ENCODE results near the gene ZFAND3. TPM values are rescaled to one million over a fixed set of nuclear protein-coding genes. Genes with fewer than 3 reads are reported as not detected.

Gene ZFAND3
- total RNA-seq, 1 experiment from 2014 or later = 47.2 TPM

DNA sequence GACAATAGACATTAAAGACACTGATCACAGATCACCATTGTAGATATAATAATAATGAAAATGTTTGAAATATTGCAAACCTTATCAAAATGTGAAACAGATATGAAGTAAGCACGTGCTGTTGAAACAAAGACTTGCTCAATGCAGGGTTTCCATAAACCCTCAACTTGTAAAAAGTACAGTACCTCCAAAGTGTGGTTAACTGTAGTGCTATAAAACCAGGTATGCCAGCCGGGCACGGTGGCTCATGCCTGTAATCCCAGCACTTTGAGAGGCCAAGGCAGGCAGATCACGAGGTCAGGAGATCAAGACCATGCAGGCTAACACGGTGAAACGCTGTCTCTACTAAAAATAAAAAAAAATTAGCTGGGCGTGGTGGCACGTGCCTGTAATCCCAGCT lies 96.6 kb downstream of the ZFAND3 start:
- DNase-seq (ENCODE audit: low read depth, low spot score) (no peak), ATAC-seq (no peak)
- peaks cover 14% of the 10 kb centered on the region; the same call in 1 of the 2 replicates for H4K20me1 ChIP-seq (ENCODE audit: insufficient read depth)
- ChIA-PET CTCF (no interaction called here), POLR2A (no interaction called here), RAD21 (ENCODE audit: low non-redundant PET in 1 of 2, low total read pairs in 2 of 2, uncharacterized antibody in 2 of 2, unreplicated experiment in 2 of 2) (no interaction called here)
- intact Hi-C loops (cut with micrococcal nuclease) = no loop called here
- no peaks in the 10 kb centered on the region for H3K27me3 ChIP-seq (ENCODE audit: insufficient read depth, low read length)
- no peak overlapping the region for H2AFZ ChIP-seq (ENCODE audit: low read depth, low read length, poor library complexity, severe bottlenecking)
- peaks cover 51% of the 10 kb centered on the region for H3K79me2 ChIP-seq (ENCODE audit: insufficient read depth, low read length)
- H3K4me3 ChIP-seq (replicated peaks in 1 of 2; ENCODE audit: low read depth in 1 of 2, low read length in 2 of 2) = no peak overlapping the region
- H3K27ac ChIP-seq (ENCODE audit: low read depth, low read length) = no peak overlapping the region
- H3K36me3 ChIP-seq (ENCODE audit: control insufficient read depth in 1 of 2, insufficient read depth in 2 of 2, low read length in 2 of 2) = no peaks in the 10 kb centered on the region
- no peaks in the 10 kb centered on the region for H3K9me3 ChIP-seq (ENCODE audit: control insufficient read depth in 1 of 2, insufficient read depth in 1 of 2, low read depth in 1 of 2, low read length in 2 of 2)
- no peaks in the 10 kb centered on the region for H3K9me2 ChIP-seq (ENCODE audit: insufficient read depth)
- no peaks in the 10 kb centered on the region for H3K4me1 ChIP-seq (ENCODE audit: control insufficient read depth in 1 of 2, insufficient read depth in 2 of 2, low read length in 2 of 2)
- TF ChIP-seq FOSL1 (IDR thresholded peaks at IDR 0.05; ENCODE audit: low read depth) (no peak), EZH2phosphoT487 (IDR thresholded peaks at IDR 0.05; ENCODE audit: borderline replicate concordance) (no peak), ZNF274 (IDR thresholded peaks at IDR 0.05; ENCODE audit: low read depth, low read length) (no peak), EZH2 (IDR thresholded peaks at IDR 0.05) (no peak), ELF1 (IDR thresholded peaks at IDR 0.05; ENCODE audit: borderline replicate concordance, low read depth) (no peak), SRF (IDR thresholded peaks at IDR 0.05; ENCODE audit: low read depth) (no peak), SIN3A (IDR thresholded peaks at IDR 0.05; ENCODE audit: low read depth) (no peak), CEBPB (IDR thresholded peaks at IDR 0.05; ENCODE audit: low read depth) (no peak), SP1 (IDR thresholded peaks at IDR 0.05; ENCODE audit: low read depth) (no peak)
- TF ChIP-seq, protein P1, sequence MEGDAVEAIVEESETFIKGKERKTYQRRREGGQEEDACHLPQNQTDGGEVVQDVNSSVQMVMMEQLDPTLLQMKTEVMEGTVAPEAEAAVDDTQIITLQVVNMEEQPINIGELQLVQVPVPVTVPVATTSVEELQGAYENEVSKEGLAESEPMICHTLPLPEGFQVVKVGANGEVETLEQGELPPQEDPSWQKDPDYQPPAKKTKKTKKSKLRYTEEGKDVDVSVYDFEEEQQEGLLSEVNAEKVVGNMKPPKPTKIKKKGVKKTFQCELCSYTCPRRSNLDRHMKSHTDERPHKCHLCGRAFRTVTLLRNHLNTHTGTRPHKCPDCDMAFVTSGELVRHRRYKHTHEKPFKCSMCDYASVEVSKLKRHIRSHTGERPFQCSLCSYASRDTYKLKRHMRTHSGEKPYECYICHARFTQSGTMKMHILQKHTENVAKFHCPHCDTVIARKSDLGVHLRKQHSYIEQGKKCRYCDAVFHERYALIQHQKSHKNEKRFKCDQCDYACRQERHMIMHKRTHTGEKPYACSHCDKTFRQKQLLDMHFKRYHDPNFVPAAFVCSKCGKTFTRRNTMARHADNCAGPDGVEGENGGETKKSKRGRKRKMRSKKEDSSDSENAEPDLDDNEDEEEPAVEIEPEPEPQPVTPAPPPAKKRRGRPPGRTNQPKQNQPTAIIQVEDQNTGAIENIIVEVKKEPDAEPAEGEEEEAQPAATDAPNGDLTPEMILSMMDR (IDR thresholded peaks at IDR 0.05 in 2 of 3, conservative IDR thresholded peaks at IDR 0.05 in 1 of 3; ENCODE audit: borderline replicate concordance in 1 of 3, insufficient read depth in 1 of 3, low read depth in 2 of 3, low read length in 2 of 3) = no peak
- TF ChIP-seq, protein P2, sequence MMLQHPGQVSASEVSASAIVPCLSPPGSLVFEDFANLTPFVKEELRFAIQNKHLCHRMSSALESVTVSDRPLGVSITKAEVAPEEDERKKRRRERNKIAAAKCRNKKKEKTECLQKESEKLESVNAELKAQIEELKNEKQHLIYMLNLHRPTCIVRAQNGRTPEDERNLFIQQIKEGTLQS (IDR thresholded peaks at IDR 0.05) = no peak
- H3K9ac ChIP-seq (ENCODE audit: low read length) = no peak overlapping the region
- no peak overlapping the region for H3K4me2 ChIP-seq (ENCODE audit: low read length)
- no TSS peak for BruUV-seq (replicated peaks)
